ENCODE data around the gene KCNQ1.

KCNQ1 gene

GRCh38 chr11:2444821-2445745 lies at the start of gene KCNQ1:
Gene KCNQ1, plus strand, starts transcription at chr11:2445008. Its CDS starts 91 bp downstream, at chr11:2445099.
- DNase-seq, result no peak

DNA sequence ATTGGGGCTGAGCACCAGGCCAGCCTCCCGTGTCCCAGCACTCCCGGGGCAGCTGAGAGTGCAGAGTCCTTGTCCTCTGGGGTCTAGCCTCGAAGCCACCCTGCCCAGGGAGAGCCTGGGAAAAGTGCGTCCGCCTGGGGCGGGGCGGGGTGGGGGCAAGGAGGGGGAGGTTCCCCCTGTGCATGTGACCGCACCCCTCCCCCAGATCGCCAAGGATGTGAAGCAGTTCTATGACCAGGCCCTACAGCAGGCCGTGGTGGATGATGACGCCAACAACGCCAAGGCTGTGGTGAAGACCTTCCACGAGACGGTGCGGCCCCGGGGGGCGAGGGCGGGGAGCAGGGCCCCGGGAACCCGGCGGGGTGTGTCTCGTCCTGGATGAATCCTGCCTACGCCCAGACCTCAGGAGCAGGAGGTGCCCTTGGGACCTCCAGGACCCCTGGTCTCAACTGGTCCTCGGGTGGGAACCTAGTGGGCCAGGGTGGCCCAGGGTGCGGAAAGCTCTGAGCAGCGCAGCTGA lies 49.5 kb upstream of the KCNQ1 start:
- DNase-seq, result no peak

DNA sequence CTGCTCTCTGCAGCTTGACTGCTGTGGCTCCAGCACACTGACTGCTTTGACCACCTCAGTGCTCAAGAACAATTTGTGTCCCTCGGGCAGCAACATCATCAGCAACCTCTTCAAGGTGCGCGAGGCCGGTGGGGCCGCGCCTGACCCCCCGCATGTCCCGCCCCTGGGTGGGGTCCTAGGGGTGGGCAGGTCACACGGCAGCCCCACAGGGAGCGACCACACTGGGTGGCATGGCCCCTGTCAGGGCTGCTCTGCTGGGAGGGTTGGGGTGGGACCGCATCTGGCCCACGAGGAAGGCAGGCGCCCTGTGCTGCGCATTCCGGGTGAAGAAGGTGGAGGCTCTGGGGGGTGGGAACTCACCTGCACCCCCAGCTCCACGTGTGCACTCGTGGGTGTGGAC lies 49.0 kb upstream of the KCNQ1 start:
- DNase-seq, result no peak

DNA sequence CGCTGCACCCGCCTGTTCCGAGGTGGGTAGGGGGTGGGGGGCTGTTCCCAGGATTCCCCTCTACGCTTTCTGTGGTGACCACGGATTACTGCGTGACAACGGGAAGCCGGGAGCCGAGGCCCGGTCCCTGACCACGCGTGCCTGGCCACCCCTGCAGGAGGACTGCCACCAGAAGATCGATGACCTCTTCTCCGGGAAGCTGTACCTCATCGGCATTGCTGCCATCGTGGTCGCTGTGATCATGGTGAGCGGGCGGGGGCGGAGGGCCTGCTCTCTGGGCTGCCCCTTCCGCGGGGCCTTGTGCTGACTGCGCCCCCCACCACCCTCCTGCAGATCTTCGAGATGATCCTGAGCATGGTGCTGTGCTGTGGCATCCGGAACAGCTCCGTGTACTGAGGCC lies 48.3 kb upstream of the KCNQ1 start:
- DNase-seq, result no peak

- DNase-seq, result no peak
These were observed 47.8 kb upstream of the KCNQ1 start for GRCh38 chr11:2397005-2397404.

GRCh38 chr11:2398664-2399355 lies 46.0 kb upstream of the KCNQ1 start:
- DNase-seq, result no peak

DNA sequence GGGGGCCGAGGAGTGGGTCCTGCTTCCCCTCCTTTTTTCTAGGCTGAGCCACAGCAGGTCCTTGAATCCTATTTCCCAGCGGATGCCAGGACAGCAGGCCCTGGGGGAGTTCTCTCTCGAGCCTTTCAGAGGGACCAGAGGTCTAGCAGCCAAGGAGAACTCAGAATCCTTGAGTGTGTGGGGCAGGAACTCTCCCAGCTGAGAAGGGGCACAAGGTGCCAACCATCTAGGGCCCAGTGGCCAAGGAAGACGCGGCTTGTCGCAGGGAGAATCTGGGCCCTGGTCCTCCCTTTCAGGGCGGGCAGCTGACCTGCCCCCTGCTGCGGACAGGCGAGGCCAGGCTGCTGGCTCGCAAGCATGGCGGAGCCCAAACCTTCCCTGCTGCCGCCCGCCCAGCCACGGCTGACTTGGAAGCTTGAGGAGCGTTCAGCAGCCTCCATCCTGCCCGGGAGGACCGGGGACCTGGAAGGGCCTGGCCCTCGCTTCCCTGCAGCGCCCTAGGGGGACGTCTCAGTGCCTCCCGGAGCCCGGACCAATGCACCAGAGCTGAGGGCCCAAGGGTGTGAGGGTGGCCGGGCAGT lies 45.2 kb upstream of the KCNQ1 start:
- no peak for DNase-seq

- peak; percentile 80 for DNase-seq
These were observed 44.6 kb upstream of the KCNQ1 start, which contains the start of gene TSSC4 for GRCh38 chr11:2400069-2400761. Gene TSSC4, plus strand, starts transcription at chr11:2400750. Its CDS starts 1,884 bp downstream, at chr11:2402634.

DNA sequence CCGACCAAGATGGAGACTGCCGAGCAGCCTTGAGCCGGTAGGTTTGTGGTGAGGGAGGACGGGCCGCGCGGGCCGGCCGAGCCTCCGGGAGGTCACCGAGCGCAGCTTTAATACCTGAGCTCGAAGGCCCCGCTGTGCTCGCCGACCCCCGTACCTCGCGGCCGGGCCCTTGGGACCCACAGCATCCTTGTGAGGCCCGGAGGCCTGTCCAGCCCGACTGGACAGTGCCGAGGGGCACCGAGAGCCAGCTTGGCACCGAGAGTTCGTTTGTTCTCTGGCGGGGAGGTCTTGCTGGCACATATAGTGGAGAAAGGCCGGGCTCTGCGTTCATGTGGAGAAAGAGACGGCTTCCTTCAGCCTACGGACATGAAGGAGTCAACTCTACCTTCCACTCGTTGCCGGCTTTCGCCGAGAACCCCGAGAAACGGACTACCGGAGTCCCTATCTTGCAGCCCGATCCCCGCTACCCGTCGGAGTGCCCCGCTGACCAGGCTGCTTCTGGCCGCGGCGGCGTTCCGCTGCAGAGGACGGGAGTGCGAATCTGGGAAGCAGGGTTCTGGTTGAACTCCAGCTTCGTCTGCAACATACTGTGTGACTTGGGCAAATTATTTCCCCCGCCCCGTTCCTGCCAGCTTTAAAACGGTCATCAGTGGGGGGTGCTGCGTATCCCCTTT lies 43.9 kb upstream of the KCNQ1 start:
- DNase-seq, result no peak

GRCh38 chr11:2401436-2401984 lies 43.3 kb upstream of the KCNQ1 start:
- DNase-seq, result no peak

GRCh38 chr11:2402106-2402505 lies 42.7 kb upstream of the KCNQ1 start:
- DNase-seq, result no peak

- DNase-seq, result no peak
These were observed 41.7 kb upstream of the KCNQ1 start for GRCh38 chr11:2402890-2403645.

DNA sequence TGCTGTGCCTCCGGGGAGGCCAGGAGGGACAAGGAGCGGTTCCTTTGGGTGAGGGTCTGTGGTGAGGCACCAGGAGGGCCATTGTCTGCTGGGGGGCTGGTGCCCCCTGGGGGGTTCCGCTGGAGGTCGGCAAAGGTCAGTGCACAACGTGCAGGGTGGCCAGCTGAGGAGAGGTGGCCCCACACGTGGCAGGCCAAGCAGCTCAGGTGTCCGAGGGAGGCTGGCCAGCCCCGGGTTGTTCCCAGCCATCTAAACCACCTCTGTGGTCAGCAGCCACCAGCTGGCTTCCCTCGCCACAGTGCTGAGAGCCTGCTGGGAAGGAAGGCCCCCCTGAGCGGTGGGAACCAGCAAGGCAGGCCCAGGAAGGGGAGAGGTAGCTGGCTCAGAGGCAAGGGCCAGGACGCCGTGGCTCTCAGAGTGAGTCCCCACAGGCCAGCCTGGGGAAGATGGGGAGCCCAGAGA lies 40.0 kb upstream of the KCNQ1 start:
- DNase-seq, result no peak

DNA sequence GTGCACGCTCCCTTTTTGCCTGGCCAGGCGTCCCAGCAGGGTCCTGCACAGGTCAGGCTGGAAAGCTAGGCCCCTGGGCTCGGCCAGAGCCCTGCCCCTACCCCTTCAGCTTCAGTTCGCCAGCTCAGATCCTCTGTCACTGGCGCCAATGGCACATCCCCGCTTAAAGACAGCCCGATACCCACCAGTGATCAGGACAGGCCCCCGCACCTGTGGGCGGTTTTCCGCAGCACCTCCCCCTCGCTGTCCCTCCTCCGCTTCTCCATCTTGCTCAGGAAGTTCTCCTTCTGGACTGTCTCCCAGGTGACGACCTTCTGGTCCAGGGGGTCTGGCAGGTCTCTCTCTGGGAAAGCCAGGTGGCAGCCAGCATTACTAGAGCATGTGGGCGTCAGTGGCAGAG lies 38.4 kb upstream of the KCNQ1 start:
- no peak for DNase-seq

GRCh38 chr11:2406878-2407410 lies 37.9 kb upstream of the KCNQ1 start:
- no peak for DNase-seq

DNA sequence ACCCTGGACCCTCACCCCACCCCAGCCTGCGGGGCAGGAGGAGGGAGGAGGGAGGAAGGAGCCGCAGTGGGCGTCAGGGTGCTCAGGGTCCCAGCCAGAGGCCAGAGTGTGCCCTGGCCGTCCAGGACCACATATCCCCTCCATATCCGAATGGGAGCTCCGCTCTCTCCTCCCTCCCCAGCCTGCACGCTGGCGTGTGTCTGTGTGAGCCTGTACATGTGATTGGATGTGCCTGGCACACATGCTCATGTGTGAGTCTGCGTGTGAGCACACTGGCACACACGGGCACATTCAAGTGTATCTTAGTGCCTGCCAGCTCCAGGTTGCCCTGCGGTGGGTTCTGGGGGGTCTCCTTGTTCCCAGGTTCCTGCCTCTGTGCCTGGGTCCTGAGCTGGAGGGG lies 36.1 kb upstream of the KCNQ1 start:
- DNase-seq, result no peak

- no peak for DNase-seq
These were observed 35.7 kb upstream of the KCNQ1 start for GRCh38 chr11:2409126-2409525.

- DNase-seq, result no peak
These were observed 35.0 kb upstream of the KCNQ1 start for GRCh38 chr11:2409611-2410468.

- no peak for DNase-seq
These were observed 34.2 kb upstream of the KCNQ1 start for GRCh38 chr11:2410616-2411015.
